H1 (cell line): ENCODE data around the gene TMEM255B. TPM values are rescaled to one million over a fixed set of nuclear protein-coding genes. Genes with fewer than 3 reads are reported as not detected.

Experiments used
- CTCF ChIA-PET: fragments of 300-600 bp; sonication (Branson Sonifier 250); formaldehyde crosslinking; loops from one replicate; lab custom pipeline; 2021; ENCODE audit not compliant: partially characterized antibody; lab: Charles Lee
- POLR2A ChIA-PET: fragments of 300-600 bp; sonication (Branson Sonifier 250); formaldehyde crosslinking; loops from one replicate; lab custom pipeline; 2021; ENCODE audit warnings: inconsistent platforms; ENCODE audit not compliant: partially characterized antibody; lab: Charles Lee
- DNase-seq, 2 experiments: peaks; one replicate each; pipeline versions ENCODE4 v3.0.0 to v3.0.0-alpha.2; 2010 to 2022; ENCODE audit warnings: low spot score in 2 of 2, low read depth in 1 of 2, mixed read lengths in 1 of 2
- FAIRE-seq: peaks from 2 replicates; lab custom pipeline; 2011; peaks lifted over from hg19 to GRCh38; lab: Jason Lieb, UNC
- H2AFZ ChIP-seq: 2 replicates; pipeline ENCODE4 v1.8.1; 2012; ENCODE audit warnings: low read length, inconsistent platforms
- H2AK5ac ChIP-seq: 2 replicates; pipeline ENCODE4 v1.6.1; 2013; ENCODE audit warnings: low read depth, low read length
- H2BK120ac ChIP-seq: replicated peaks from 2 replicates; pipeline ENCODE3; 2013; ENCODE audit warnings: low read depth, low read length, inconsistent platforms
- H2BK12ac ChIP-seq: 2 replicates; pipeline ENCODE4 v1.6.1; 2013; ENCODE audit warnings: low read depth, low read length
- H2BK15ac ChIP-seq: 2 replicates; pipeline ENCODE4 v1.6.1; 2013; ENCODE audit warnings: low read length
- H2BK20ac ChIP-seq: 2 replicates; pipeline ENCODE4 v1.6.1; 2013; ENCODE audit warnings: low read length
- H2BK5ac ChIP-seq: 2 replicates; pipeline ENCODE4 v1.6.1; 2013; ENCODE audit warnings: low read depth, low read length
- H3K14ac ChIP-seq: 2 replicates; pipeline ENCODE4 v1.6.1; 2013; ENCODE audit warnings: inconsistent platforms; ENCODE audit not compliant: insufficient read length
- H3K18ac ChIP-seq: 2 replicates; pipeline ENCODE4 v1.6.1; 2013; ENCODE audit warnings: low read length; ENCODE audit errors: extremely low read depth
- H3K23ac ChIP-seq: 2 replicates; pipeline ENCODE4 v1.6.1; 2013; ENCODE audit warnings: inconsistent platforms; ENCODE audit not compliant: insufficient read length
- H3K23me2 ChIP-seq: 2 replicates; pipeline ENCODE4 v1.6.1; 2013; ENCODE audit warnings: low read depth, low read length
- H3K27ac ChIP-seq: 2 replicates; pipeline ENCODE4 v1.6.1; 2011; ENCODE audit warnings: low read depth, low read length, inconsistent platforms
- H3K27me3 ChIP-seq, 4 experiments: replicated peaks in 1 of 4; 1 replicate in 1 of 4; 2 replicates in 3 of 4; pipeline versions ENCODE4 v1.6.1 to v1.8.1; 2011 to 2013; ENCODE audit warnings: low read length in 3 of 4, mild to moderate bottlenecking in 3 of 4, inconsistent platforms in 2 of 4, mixed read lengths in 2 of 4, moderate library complexity in 1 of 4; ENCODE audit not compliant: control insufficient read depth in 3 of 4, insufficient read depth in 3 of 4; ENCODE audit errors: extremely low read depth in 1 of 4
- H3K36me3 ChIP-seq, 4 experiments: 2 replicates each; pipeline versions ENCODE4 v1.6.1 to v1.8.1; 2011 to 2013; ENCODE audit warnings: mild to moderate bottlenecking in 4 of 4, low read length in 3 of 4, moderate library complexity in 2 of 4, control low read depth in 1 of 4, inconsistent platforms in 1 of 4; ENCODE audit not compliant: insufficient read depth in 4 of 4, control insufficient read depth in 2 of 4
- H3K4ac ChIP-seq: replicated peaks from 2 replicates; pipeline ENCODE3; 2013; ENCODE audit warnings: low read length, low read depth, mixed read lengths, inconsistent platforms; ENCODE audit not compliant: insufficient read length
- H3K4me1 ChIP-seq, 4 experiments: replicated peaks in 1 of 4; 1 replicate in 1 of 4; 2 replicates in 3 of 4; pipeline versions ENCODE4 v1.6.1 to v1.8.1; 2011 to 2013; ENCODE audit warnings: low read length in 3 of 4, inconsistent platforms in 2 of 4, mixed read lengths in 1 of 4; ENCODE audit not compliant: insufficient read depth in 4 of 4, control insufficient read depth in 3 of 4
- H3K4me2 ChIP-seq, 2 experiments: 2 replicates each; pipeline versions ENCODE4 v1.6.1 to v1.8.1; 2011 to 2013; ENCODE audit warnings: low read depth in 2 of 2, low read length in 2 of 2, control low read depth in 1 of 2, inconsistent platforms in 1 of 2, mild to moderate bottlenecking in 1 of 2; ENCODE audit not compliant: insufficient read depth in 1 of 2
- H3K4me3 ChIP-seq, 4 experiments: fragments of 200-600, 300-600 bp in 1 of 4; sonication (generic), shearing (Covaris generic), sonication (Bioruptor Twin) in 1 of 4; 2 replicates each; pipeline versions ENCODE4 v1.5.1 to v1.8.1; 2011 to 2016; ENCODE audit warnings: low read length in 4 of 4, low read depth in 3 of 4, control low read depth in 2 of 4, inconsistent platforms in 2 of 4, mild to moderate bottlenecking in 2 of 4, mixed read lengths in 1 of 4, moderate library complexity in 1 of 4; ENCODE audit not compliant: insufficient read depth in 2 of 4; ENCODE audit errors: extremely low read depth in 1 of 4
- H3K56ac ChIP-seq: replicated peaks from 2 replicates; pipeline ENCODE3; 2013; ENCODE audit warnings: low read depth, mild to moderate bottlenecking, mixed read lengths, low read length, inconsistent platforms; ENCODE audit not compliant: insufficient read length
- H3K79me1 ChIP-seq: 2 replicates; pipeline ENCODE4 v1.6.1; 2013; ENCODE audit warnings: low read depth, low read length, control low read depth
- H3K79me2 ChIP-seq, 2 experiments: 2 replicates each; pipeline versions ENCODE4 v1.6.1 to v1.8.1; 2012 to 2013; ENCODE audit warnings: low read length in 2 of 2, mild to moderate bottlenecking in 2 of 2, inconsistent platforms in 1 of 2; ENCODE audit not compliant: insufficient read depth in 2 of 2, control insufficient read depth in 1 of 2
- H3K9ac ChIP-seq, 4 experiments: replicated peaks in 1 of 4; 1 replicate in 1 of 4; 2 replicates in 3 of 4; pipeline versions ENCODE4 v1.6.1 to v1.8.1; 2011 to 2013; ENCODE audit warnings: low read depth in 3 of 4, low read length in 3 of 4, control low read depth in 2 of 4, mild to moderate bottlenecking in 2 of 4, moderate library complexity in 2 of 4, inconsistent platforms in 1 of 4; ENCODE audit errors: extremely low read depth in 1 of 4
- H3K9me3 ChIP-seq, 2 experiments: 2 replicates each; pipeline versions ENCODE4 v1.6.1 to v1.8.1; 2012 to 2013; ENCODE audit warnings: mild to moderate bottlenecking in 2 of 2, moderate library complexity in 2 of 2, control low read depth in 1 of 2, inconsistent platforms in 1 of 2, low read depth in 1 of 2, low read length in 1 of 2, mixed read lengths in 1 of 2; ENCODE audit not compliant: insufficient read depth in 2 of 2
- H4K20me1 ChIP-seq, 2 experiments: replicated peaks in 1 of 2; 2 replicates each; pipeline versions ENCODE3 to v1.8.1; 2011 to 2013; ENCODE audit warnings: inconsistent platforms in 2 of 2, low read length in 2 of 2, mild to moderate bottlenecking in 1 of 2; ENCODE audit not compliant: insufficient read depth in 2 of 2, control insufficient read depth in 1 of 2
- H4K5ac ChIP-seq: 2 replicates; pipeline ENCODE4 v1.6.1; 2013; ENCODE audit warnings: low read length, low read depth, mixed read lengths, inconsistent platforms; ENCODE audit not compliant: insufficient read length
- H4K8ac ChIP-seq: 2 replicates; pipeline ENCODE4 v1.8.0; 2013; ENCODE audit warnings: mild to moderate bottlenecking, moderate library complexity, low read length, inconsistent platforms; ENCODE audit not compliant: insufficient read depth; ENCODE audit errors: extremely low read depth
- H4K91ac ChIP-seq: replicated peaks from 2 replicates; pipeline ENCODE3; 2013; ENCODE audit warnings: low read length, mixed read lengths, inconsistent platforms; ENCODE audit not compliant: insufficient read length
- CBX8 ChIP-seq: fragments of 300-800, 300-1000 bp; sonication (generic); IDR thresholded peaks from 2 replicates; pipeline ENCODE4 v1.7.1; 2016; ENCODE audit warnings: low read depth, low read length, borderline replicate concordance
- WGBS, 2 experiments: shearing (Covaris generic) in 1 of 2; methylation state at CpG; one replicate each; pipeline versions ENCODE4 v1.1.6 to v1.1.7; 2013 to 2015; ENCODE audit warnings: low lambda C conversion rate in 2 of 2, mixed read lengths in 2 of 2, inconsistent platforms in 1 of 2, low coverage in 1 of 2, missing lambda C conversion rate in 1 of 2; ENCODE audit not compliant: insufficient replicate concordance in 2 of 2, insufficient coverage in 1 of 2, insufficient read length in 1 of 2; ENCODE audit errors: extremely low coverage in 1 of 2, missing lambda C conversion rate in 1 of 2; 5-methylcytosine and 5-hydroxymethylcytosine counted together
- polyA plus RNA-seq, 7 experiments: library from polyadenylated mRNA; depleted of rRNA in 3 of 7; stranded (reverse) in 5 of 7; unstranded in 2 of 7; fragments of >200 nt in 5 of 7; fragments of 200-250 nt in 2 of 7; gene quantifications; 1 replicate in 5 of 7; 2 replicates in 1 of 7; 4 replicates in 1 of 7; pipeline versions ENCODE4 v1.2.1 to v1.2.3, GENCODE V29; 2011 to 2013; ENCODE audit warnings: missing spikeins in 2 of 7, mixed read lengths in 2 of 7
- total RNA-seq: library from RNA; stranded (reverse); fragmentation: NEBNext Ultra II Directional; extraction: Animal tissue kit (Norgen Biotek cat#: 25700); gene quantifications from 2 replicates; pipeline ENCODE4 v1.2.1, GENCODE V29; 2021
- TF ChIP-seq, protein P1 (sequence below): IDR thresholded peaks from 2 replicates; pipeline ENCODE4 v1.6.1; 2012; ENCODE audit warnings: inconsistent platforms

The TMEM255B gene
- total and polyA plus RNA-seq, 2 of the 8 experiments (the other 6 are each of a cell fraction or from before 2014, with no cell fraction given), result 3.4 to 4.4 TPM

GRCh38 chr13:113763961-113764792 is 5.2 kb downstream of the TMEM255B start:
- H3K23me2 ChIP-seq, result peaks cover 11% of the 10 kb centered on the region; the same call in 1 of the 2 replicates
- no peaks in the 10 kb centered on the region for H3K9me3 ChIP-seq
- H3K4me2 ChIP-seq, result no peak overlapping the region
- no peak overlapping the region for H3K27ac ChIP-seq
- H4K91ac ChIP-seq, result no peak overlapping the region
- H3K36me3 ChIP-seq, result no peaks in the 10 kb centered on the region
- H3K79me2 ChIP-seq, result no peaks in the 10 kb centered on the region
- no peak overlapping the region for H2AFZ ChIP-seq
- ChIA-PET CTCF (no interaction called here), POLR2A (interaction anchor here (1.0 kb wide), 1 partner anchor 137 kb away, joined by 3 read pairs; no protein-coding TSS in a partner anchor)
- no peak overlapping the region; a peak in 1 of 7 replicates for H3K9ac ChIP-seq
- no peak for TF ChIP-seq CBX8
- TF ChIP-seq, protein P1, sequence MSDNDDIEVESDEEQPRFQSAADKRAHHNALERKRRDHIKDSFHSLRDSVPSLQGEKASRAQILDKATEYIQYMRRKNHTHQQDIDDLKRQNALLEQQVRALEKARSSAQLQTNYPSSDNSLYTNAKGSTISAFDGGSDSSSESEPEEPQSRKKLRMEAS, result peak; percentile 42; the same call in 1 of the 2 replicates
- no peaks in the 10 kb centered on the region for H3K79me1 ChIP-seq
- peaks cover 2 to 21% (median 19%) of the 10 kb centered on the region in 4 experiments for H3K27me3 ChIP-seq
- H3K18ac ChIP-seq, result no peak overlapping the region
- H3K14ac ChIP-seq, result no peak overlapping the region
- H3K23ac ChIP-seq, result no peak overlapping the region
- WGBS, 2 experiments, result 88% methylated on average over 13 of the region's 25 CpGs; no CpG with 5 or more reads in 1 of the 2 experiments
- H4K20me1 ChIP-seq, result peaks cover 0 to 2% of the 10 kb centered on the region in 2 experiments
- no peak for DNase-seq
- no peak overlapping the region for H2BK12ac ChIP-seq
- no peak overlapping the region; the same call in 1 of the 2 replicates for H2BK20ac ChIP-seq
- H3K56ac ChIP-seq, result no peak overlapping the region
- H4K8ac ChIP-seq, result no peak overlapping the region
- no peak overlapping the region for H3K4me3 ChIP-seq
- no peak overlapping the region for H3K4ac ChIP-seq
- FAIRE-seq, result no peak
- peaks cover 0 to 6% (median 3%) of the 10 kb centered on the region in 4 experiments; a peak in 2 of 7 replicates for H3K4me1 ChIP-seq
- H2BK15ac ChIP-seq, result no peak overlapping the region
- no peak overlapping the region for H2AK5ac ChIP-seq
- no peak overlapping the region for H4K5ac ChIP-seq
- H2BK5ac ChIP-seq, result no peak overlapping the region
- H2BK120ac ChIP-seq, result no peak overlapping the region
